B cell (primary cell): ENCODE measurements around the gene SLC39A7. TPM values are rescaled to one million over a fixed set of nuclear protein-coding genes. Genes with fewer than 3 reads are reported as not detected.

Source experiments
- ATAC-seq: fragments of 200-7000 bp; cut with Tn5 transposase; one replicate; pipeline ENCODE4 v1.10.0; 2021; ENCODE audit warnings: low read depth, mild to moderate bottlenecking, moderate number of reproducible peaks, moderate library complexity
- CTCF ChIA-PET: fragments of 350-600 bp; sonication (Branson Sonifier 250); formaldehyde crosslinking; loops from one replicate; lab custom pipeline; 2021; ENCODE audit warnings: antibody characterized with exemption, inconsistent platforms; lab: Charles Lee
- POLR2A ChIA-PET: fragments of 350-600 bp; sonication (Branson Sonifier 250); formaldehyde crosslinking; loops from one replicate; lab custom pipeline; 2021; ENCODE audit warnings: antibody characterized with exemption; lab: Charles Lee
- DNase-seq: peaks from one replicate; pipeline ENCODE4 v3.0.0; 2013
- H2AFZ ChIP-seq: 2 replicates; pipeline ENCODE4 v1.6.1; 2012; ENCODE audit warnings: mild to moderate bottlenecking, low read depth, low read length; ENCODE audit not compliant: insufficient read depth, poor library complexity, severe bottlenecking
- H3K27ac ChIP-seq, 2 donors: 1 replicate in 1 of 2; 2 replicates in 1 of 2; pipeline ENCODE4 v1.5.1; 2012 to 2013; ENCODE audit warnings: low read length in 2 of 2, mild to moderate bottlenecking in 2 of 2, moderate library complexity in 1 of 2
- H3K27me3 ChIP-seq, 4 experiments: fragments of 200-600 bp in 1 of 4; sonication (generic) in 1 of 4; replicated peaks in 1 of 4; 1 replicate in 2 of 4; 2 replicates in 2 of 4; pipeline versions ENCODE4 v1.6.1 to v1.7.0; 2013 to 2016; ENCODE audit warnings: low read length in 3 of 4, mild to moderate bottlenecking in 2 of 4, mixed read lengths in 1 of 4, moderate library complexity in 1 of 4; ENCODE audit not compliant: insufficient read depth in 4 of 4, control insufficient read depth in 3 of 4; ENCODE audit errors: control extremely low read depth in 1 of 4
- H3K36me3 ChIP-seq, 2 experiments: replicated peaks in 1 of 2; 1 replicate in 1 of 2; 2 replicates in 1 of 2; pipeline versions ENCODE4 v1.6.1 to v1.7.1; 2013; ENCODE audit warnings: low read length in 1 of 2; ENCODE audit not compliant: insufficient read depth in 2 of 2, control insufficient read depth in 1 of 2; ENCODE audit errors: control extremely low read depth in 1 of 2, extremely low read depth in 1 of 2
- H3K4me1 ChIP-seq, 2 donors: fragments of 200-600 bp in 1 of 2; sonication (generic) in 1 of 2; 1 replicate in 1 of 2; 2 replicates in 1 of 2; pipeline versions ENCODE4 v1.5.1 to v1.6.1; 2013 to 2017; ENCODE audit warnings: low read length in 2 of 2; ENCODE audit not compliant: control insufficient read depth in 2 of 2, insufficient read depth in 2 of 2
- H3K4me2 ChIP-seq: replicated peaks from 2 replicates; pipeline ENCODE3; 2012; ENCODE audit warnings: mild to moderate bottlenecking, low read depth, low read length; ENCODE audit not compliant: poor library complexity, severe bottlenecking
- H3K4me3 ChIP-seq, 5 experiments: fragments of 200-600 bp in 1 of 5; sonication (generic) in 1 of 5; 1 replicate in 3 of 5; 2 replicates in 2 of 5; pipeline versions ENCODE4 v1.5.1 to v1.7.0; 2011 to 2016; ENCODE audit warnings: low read length in 4 of 5, mild to moderate bottlenecking in 4 of 5, low read depth in 2 of 5, control low read depth in 1 of 5, moderate library complexity in 1 of 5; ENCODE audit not compliant: insufficient read depth in 1 of 5; ENCODE audit errors: control extremely low read depth in 1 of 5, extremely low read depth in 1 of 5
- H3K79me2 ChIP-seq: fragments of 200-600 bp; sonication (generic); one replicate; pipeline ENCODE4 v1.6.0; 2016; ENCODE audit warnings: low read length; ENCODE audit not compliant: control insufficient read depth, insufficient read depth
- H3K9ac ChIP-seq: fragments of 200-600 bp; sonication (generic); 2 replicates; pipeline ENCODE4 v1.6.1; 2017; ENCODE audit warnings: mild to moderate bottlenecking, low read length, moderate library complexity
- H3K9me3 ChIP-seq, 3 donors: one replicate each; pipeline versions ENCODE4 v1.6.1 to v1.7.1; 2013; ENCODE audit warnings: low read length in 2 of 3; ENCODE audit not compliant: control insufficient read depth in 2 of 3, insufficient read depth in 1 of 3; ENCODE audit errors: control extremely low read depth in 1 of 3
- H4K20me1 ChIP-seq: 2 replicates; pipeline ENCODE4 v1.6.0; 2012; ENCODE audit warnings: mild to moderate bottlenecking, low read length; ENCODE audit not compliant: insufficient read depth, control insufficient read depth, poor library complexity, severe bottlenecking
- H3K27ac Mint-ChIP-seq: one replicate; pipeline ENCODE4 v1.8.0; 2021; ENCODE audit warnings: mixed read lengths
- H3K27me3 Mint-ChIP-seq: one replicate; pipeline ENCODE4 v1.8.0; 2021; ENCODE audit warnings: mixed read lengths
- H3K4me1 Mint-ChIP-seq: one replicate; pipeline ENCODE4 v1.8.0; 2021; ENCODE audit warnings: mixed read lengths
- H3K4me3 Mint-ChIP-seq: one replicate; pipeline ENCODE4 v1.8.0; 2021; ENCODE audit warnings: mixed read lengths
- H3K9me3 Mint-ChIP-seq: one replicate; pipeline ENCODE4 v1.8.0; 2022; ENCODE audit warnings: mixed read lengths; ENCODE audit not compliant: insufficient read depth
- CTCF ChIP-seq: fragments of 200-600 bp; IDR thresholded peaks from one replicate; pipeline ENCODE4 v1.8.0; 2022; ENCODE audit warnings: antibody characterized with exemption, mild to moderate bottlenecking
- EZH2 ChIP-seq: IDR thresholded peaks from 2 replicates; pipeline ENCODE4 v1.6.1; 2012; ENCODE audit warnings: borderline replicate concordance, low read depth, mild to moderate bottlenecking, moderate library complexity, low read length; ENCODE audit not compliant: insufficient read depth, poor library complexity, severe bottlenecking
- WGBS: methylation state at CpG from one replicate; pipeline ENCODE4 v1.1.5; 2013; ENCODE audit warnings: missing lambda C conversion rate; ENCODE audit not compliant: insufficient coverage; 5-methylcytosine and 5-hydroxymethylcytosine counted together
- intact Hi-C: fragments of 100-400 bp; cut with micrococcal nuclease; formaldehyde crosslinking; loops from one replicate; pipeline ENCODE4 v1.10.0; 2022
- polyA plus RNA-seq: library from polyadenylated mRNA; depleted of rRNA; stranded (reverse); fragments of >200 nt; gene quantifications from 2 replicates; pipeline ENCODE4 v1.2.3, GENCODE V29; 2012
- total RNA-seq, 2 donors: library from RNA; stranded (reverse); fragments of 120-200 nt in 1 of 2; gene quantifications; 1 replicate in 1 of 2; 2 replicates in 1 of 2; pipeline versions ENCODE4 v1.2.3 to v1.2.4, GENCODE V29; 2013 to 2022

Gene SLC39A7
- total and polyA plus RNA-seq, 2 donors (not counting 1 experiment from before 2014, with no cell fraction given) = 18.7 to 29.6 TPM

- CTCF ChIA-PET = interaction anchor here (1.4 kb wide), 1 partner anchor 10 kb away, joined by 3 read pairs; no protein-coding TSS in a partner anchor
- peaks cover 20% of the 10 kb centered on the region for H3K27me3 Mint-ChIP-seq
- 94% methylated on average over 5 of the region's 10 CpGs for WGBS
- H3K4me1 Mint-ChIP-seq = peaks cover 13% of the 10 kb centered on the region
- ATAC-seq = no peak
- Histone ChIP-seq H3K4me3 (no peak overlapping the region), H3K4me1 (peaks cover 12% of the 10 kb centered on the region in 2 donors), H3K27me3 (peaks cover 0 to 5% (median 2%) of the 10 kb centered on the region in 4 experiments), H3K36me3 (no peaks in the 10 kb centered on the region), H3K9ac (no peak overlapping the region), H2AFZ (no peak overlapping the region), H3K4me2 (no peak overlapping the region), H3K9me3 (peaks cover 0 to 9% (median 5%) of the 10 kb centered on the region in 3 donors), H3K79me2 (no peaks in the 10 kb centered on the region), H3K27ac (no peak overlapping the region), H4K20me1 (no peaks in the 10 kb centered on the region)
- no peak overlapping the region for H3K4me3 Mint-ChIP-seq
- intact Hi-C loops = no loop called here
- H3K27ac Mint-ChIP-seq = no peak overlapping the region
- POLR2A ChIA-PET = interaction anchor here (0.5 to 0.6 kb wide), 2 partner anchors 149 to 166 kb away, joined by 4 read pairs; no protein-coding TSS in a partner anchor
- TF ChIP-seq CTCF (no peak), EZH2 (no peak)
- no peak for DNase-seq
- peaks cover 12% of the 10 kb centered on the region for H3K9me3 Mint-ChIP-seq
These were observed 21.8 kb upstream of the SLC39A7 start for GRCh38 chr6:33178755-33179475.

GRCh38 chr6:33181141-33181540 lies 19.5 kb upstream of the SLC39A7 start:
- peaks cover 14 to 15% of the 10 kb centered on the region in 2 donors for H3K4me1 ChIP-seq
- no peaks in the 10 kb centered on the region for H4K20me1 ChIP-seq
- Mint-ChIP-seq H3K9me3 (peaks cover 12% of the 10 kb centered on the region), H3K27me3 (peaks cover 14% of the 10 kb centered on the region), H3K27ac (no peak overlapping the region), H3K4me3 (no peak overlapping the region), H3K4me1 (peaks cover 13% of the 10 kb centered on the region)
- 98% methylated on average over 4 of the region's 7 CpGs for WGBS
- no peaks in the 10 kb centered on the region for H3K79me2 ChIP-seq
- no peak for TF ChIP-seq EZH2
- no peak for TF ChIP-seq CTCF
- H2AFZ ChIP-seq = no peak overlapping the region
- intact Hi-C loops = no loop called here
- POLR2A ChIA-PET = no interaction called here
- H3K4me3 ChIP-seq = no peak overlapping the region
- no peak for DNase-seq
- H3K27me3 ChIP-seq = peaks cover 0 to 14% (median 2%) of the 10 kb centered on the region in 4 experiments
- ATAC-seq = no peak
- peaks cover 0 to 16% (median 5%) of the 10 kb centered on the region in 3 donors for H3K9me3 ChIP-seq
- no peaks in the 10 kb centered on the region for H3K36me3 ChIP-seq
- H3K9ac ChIP-seq = no peak overlapping the region
- CTCF ChIA-PET = no interaction called here
- no peak overlapping the region for H3K4me2 ChIP-seq
- H3K27ac ChIP-seq = no peak overlapping the region
